ENCODE data around the gene SNRPD3.
A peak's percentile ranks its signal among the peaks of the same experiment; 100 is the strongest.
"Not testable (repeated sequence)": the region's sequence is repeated elsewhere in the genome, so short reads cannot be mapped to it uniquely, and the experiment has no call there.

SNRPD3 gene

GRCh38 chr22:24535348-24535747 is 20.5 kb upstream of the SNRPD3 start:
- no peak for DNase-seq

GRCh38 chr22:24536089-24536488 is 19.7 kb upstream of the SNRPD3 start:
- DNase-seq: no peak

- DNase-seq: no peak
These were observed 15.3 kb upstream of the SNRPD3 start for GRCh38 chr22:24540470-24540869.

DNA sequence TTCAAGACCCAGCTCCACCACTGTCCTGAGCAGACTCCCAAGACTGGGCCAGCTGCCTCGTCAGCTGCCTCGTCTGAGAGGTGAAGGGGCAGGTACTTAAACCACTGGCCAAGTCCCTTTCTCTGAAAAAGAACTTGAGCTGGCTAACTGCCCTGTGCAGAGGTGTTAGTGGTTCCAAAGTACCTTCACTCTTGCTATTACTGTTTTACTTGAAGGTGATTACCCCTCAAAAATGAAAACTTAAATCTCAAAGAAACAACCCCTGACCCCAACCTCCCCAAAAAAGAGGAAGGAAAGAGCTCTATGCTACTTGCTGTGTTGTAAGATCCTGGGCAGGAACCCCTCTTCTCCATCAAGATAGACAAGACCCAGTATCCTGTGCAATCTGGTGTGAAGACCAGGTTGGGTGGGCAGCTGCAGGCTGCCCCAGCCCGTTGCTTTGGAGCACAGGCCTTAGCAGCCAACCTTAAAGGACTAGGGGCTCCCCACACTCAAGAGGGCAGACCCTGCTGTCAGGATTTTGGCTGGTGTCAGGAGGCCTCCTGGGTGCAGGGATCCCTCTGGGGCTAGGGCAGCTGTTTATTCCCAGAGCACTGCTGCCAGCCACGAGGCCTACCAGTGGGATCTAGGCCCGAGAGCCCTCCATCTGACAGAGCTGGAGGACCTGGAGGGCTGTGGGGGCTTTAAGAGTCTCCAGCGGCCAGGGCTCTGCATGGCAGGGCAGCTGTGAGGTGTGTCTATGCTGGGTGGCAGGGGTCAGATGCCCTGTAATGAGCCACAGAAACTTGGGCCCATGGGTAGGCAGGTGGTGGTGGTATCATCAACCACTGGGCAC is 13.9 kb upstream of the SNRPD3 start:
- DNase-seq: no peak

DNA sequence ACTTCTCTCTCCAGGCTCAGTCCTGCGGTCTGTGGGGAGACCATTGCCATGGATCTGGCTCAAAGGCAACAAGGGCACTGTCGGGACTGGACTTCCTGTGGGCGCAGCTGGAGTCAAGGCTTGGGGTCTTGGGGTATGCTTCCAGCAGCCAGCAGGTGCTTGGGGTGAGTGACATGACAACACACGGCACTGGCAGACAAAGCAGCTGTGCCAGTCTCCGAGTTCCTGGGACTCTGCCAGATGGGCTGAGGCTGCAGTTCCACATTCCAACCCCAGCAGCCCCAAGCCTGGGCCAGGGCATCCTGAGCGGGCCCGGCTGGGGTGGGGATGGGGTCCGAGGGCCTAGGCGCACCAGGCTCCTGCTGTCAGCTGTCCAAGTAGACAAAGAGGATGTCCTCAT is 13.2 kb upstream of the SNRPD3 start:
- DNase-seq: no peak

- DNase-seq: no peak
These were observed 12.6 kb upstream of the SNRPD3 start for GRCh38 chr22:24543185-24543601.

- DNase-seq: no peak
These were observed 12.0 kb upstream of the SNRPD3 start for GRCh38 chr22:24543679-24544243.

DNA sequence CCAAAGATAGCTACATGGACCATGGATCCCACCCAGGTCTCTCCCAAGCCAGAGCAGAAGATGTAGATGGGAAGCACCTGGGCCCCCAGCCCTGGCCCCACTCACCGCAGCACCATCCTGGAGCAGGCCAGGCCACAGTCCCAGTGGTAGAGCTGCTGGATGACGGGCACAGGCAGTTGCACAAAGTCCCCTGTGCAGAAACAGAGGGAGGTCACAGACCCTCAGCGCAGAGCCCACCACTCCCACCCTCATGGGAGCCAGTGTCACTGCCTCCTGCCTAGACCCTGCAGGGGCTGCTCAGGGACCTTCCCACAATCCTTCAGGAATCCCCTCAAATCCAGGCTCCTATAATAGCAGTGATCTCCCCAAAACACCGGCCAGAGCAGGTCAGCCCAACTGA is 7.0 kb upstream of the SNRPD3 start:
- no peak for DNase-seq

- no peak for DNase-seq
These were observed 5.5 kb upstream of the SNRPD3 start for GRCh38 chr22:24550028-24550901.

GRCh38 chr22:24550902-24551435 is 4.8 kb upstream of the SNRPD3 start:
- DNase-seq: no peak

DNA sequence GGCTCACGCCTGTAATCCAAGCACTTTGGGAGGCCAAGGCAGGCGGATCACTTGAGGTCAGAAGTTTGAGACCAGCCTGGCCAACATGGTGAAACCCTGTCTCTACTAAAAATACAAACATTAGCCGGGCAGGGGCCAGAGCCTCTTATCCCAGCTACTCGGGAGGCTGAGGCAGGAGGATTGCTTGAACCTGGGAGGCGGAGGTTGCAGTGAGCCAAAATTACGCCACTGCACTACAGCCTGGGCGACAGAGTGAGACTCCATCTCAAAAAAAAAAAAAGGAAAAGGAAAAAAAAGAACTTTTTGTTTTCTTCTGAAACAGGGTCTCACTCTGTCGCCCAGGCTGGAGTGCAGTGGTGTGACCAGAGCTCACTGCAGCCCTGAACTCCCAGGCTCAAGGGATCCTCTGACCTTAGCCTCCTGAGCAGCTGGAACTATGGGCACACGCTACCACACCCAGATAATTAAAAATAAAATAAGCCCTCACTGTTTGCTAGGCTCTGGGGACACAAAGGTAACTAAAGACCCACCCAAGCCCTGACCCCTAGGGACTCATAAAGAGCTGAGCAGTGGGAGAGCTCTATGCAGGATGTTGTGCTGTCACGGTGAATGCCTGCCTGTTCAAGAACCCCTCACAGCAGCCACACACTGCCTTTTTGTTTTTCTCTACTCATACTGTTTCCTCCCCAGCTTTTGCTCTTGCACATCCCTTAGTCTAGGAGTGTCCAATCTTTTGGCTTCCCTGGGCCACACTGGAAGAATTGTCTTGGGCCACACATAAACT is 3.1 kb upstream of the SNRPD3 start:
- DNase-seq: not testable (repeated sequence)

- peak; percentile 9 for DNase-seq
These were observed 2.0 kb upstream of the SNRPD3 start for GRCh38 chr22:24553597-24554312.

DNA sequence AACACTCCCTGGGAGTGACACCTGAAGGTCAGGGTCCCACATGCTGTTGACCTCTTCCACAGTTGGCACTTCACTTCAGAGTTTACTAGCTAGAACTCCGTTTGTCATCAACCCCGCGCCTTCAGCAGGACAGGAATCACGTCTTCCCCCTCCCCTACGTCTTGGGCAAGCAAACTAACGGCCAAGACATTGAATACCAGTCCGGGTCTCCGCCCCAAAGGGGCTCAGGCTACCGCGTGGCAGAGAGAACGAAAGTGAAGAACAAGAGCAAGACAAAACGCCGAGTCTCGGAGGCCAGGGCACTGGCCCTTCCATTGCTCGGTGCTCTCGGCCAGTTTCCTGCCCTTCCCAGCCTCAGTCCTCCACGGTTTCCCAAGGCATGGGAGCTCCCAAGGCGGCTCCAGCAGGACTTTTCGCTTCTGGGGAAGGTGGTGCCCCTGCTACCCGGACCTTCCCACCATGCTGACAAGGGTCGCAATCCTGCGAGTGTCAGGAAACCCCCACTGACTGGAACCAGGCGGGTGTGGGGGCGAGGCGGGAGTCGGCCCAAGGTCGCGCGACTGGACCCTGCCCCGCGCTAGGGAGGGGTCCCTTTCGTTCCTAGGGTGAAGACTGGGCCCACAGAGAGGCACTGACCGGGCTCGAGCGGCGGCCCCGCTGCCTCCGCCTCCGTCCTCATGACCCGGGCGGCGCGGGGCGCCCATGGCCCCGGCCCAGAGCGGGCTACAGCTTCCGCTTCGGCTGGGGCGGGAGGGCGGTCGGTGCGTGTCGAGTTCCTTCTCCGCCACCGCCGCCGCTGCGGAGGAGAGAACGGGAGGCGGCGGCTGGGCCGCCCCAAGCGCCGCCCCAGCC is 1.3 kb upstream of the SNRPD3 start, which contains the start of gene GUCD1:
GUCD1 (minus strand) TSS at position 826 of the 852 bp plus-strand sequence; CDS start at position 679, 147 bp downstream.
- DNase-seq: no peak

DNA sequence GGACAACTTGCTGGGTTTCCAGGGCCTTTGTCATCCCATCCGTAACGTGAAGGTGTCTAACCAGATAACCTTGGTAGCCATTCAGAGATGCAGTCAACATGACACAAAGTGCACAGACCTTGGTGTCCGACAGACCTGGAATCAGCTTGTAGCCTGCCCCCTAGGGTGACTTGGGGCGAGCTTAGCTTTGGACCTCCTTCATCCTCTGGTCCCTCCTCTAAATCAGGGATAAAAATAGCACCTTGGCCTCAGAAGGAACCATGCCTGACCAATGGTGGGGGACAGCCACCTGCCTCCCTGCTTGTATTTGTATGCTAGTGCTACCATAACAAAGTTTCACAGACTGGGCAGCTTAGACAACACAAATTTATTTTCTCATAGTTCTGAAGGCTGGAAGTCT is 3.7 kb downstream of the SNRPD3 start:
- DNase-seq: no peak

- DNase-seq: no peak
These were observed 7.4 kb downstream of the SNRPD3 start for GRCh38 chr22:24563246-24563645.

GRCh38 chr22:24564376-24565058 is 8.7 kb downstream of the SNRPD3 start:
- no peak for DNase-seq

- DNase-seq: no peak
These were observed 9.3 kb downstream of the SNRPD3 start for GRCh38 chr22:24565077-24565476.

DNA sequence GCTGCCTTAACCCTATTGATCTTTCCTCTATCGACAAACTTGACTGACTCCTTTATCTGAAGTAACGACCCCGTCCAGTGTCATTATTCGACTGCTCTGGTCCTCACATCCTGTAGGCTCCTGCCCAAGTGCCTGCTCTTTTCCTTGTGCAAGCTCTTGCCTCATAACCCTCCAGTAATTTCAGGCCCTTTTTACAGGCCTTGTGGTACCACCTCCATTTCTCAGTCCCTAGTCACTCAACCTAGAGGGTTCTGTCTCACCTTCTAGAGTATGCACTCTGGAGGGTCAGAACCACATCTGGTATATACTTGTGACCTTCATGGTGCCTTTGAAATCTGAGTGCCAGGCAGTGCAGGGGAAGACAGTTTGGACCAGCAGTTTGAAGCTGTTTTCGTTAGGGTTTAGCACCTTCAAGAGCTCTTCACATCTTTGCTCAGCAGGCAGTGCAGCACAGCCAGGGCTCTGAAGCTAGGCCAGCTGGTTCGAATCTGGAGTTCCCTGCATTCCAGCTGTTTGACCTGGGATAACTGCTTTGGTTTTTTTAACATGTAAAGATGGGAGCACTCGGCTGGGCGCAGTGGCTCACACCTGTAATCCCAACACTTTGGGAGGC is 11.2 kb downstream of the SNRPD3 start:
- no peak for DNase-seq

- DNase-seq: no peak
These were observed 11.9 kb downstream of the SNRPD3 start for GRCh38 chr22:24567668-24568067.

DNA sequence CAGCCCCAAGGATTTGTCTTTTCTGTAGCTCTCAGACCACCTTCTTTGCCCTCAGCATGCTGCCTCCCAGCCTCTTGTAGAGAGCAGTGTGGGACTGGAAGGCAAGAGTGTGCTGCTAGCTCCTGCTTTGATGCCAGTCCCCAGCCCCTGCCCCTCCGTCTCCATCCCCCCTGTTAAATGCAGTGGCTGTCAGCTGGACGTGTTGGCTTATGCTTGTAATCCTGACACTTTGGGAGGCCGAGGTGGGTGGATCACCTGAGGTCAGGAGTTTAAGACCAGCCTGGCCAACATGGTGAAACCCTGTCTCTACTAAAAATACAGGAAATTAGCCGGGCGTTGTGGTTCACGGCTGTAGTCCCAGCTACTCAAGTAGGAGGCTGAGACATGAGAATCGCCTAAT is 15.5 kb downstream of the SNRPD3 start:
- no peak for DNase-seq
